Right lobe of liver (tissue), 6 donors: Measurements from ENCODE around the gene NPTX1. TPM values are rescaled to one million over a fixed set of nuclear protein-coding genes. Genes with fewer than 3 reads are reported as not detected.
A peak's percentile ranks its signal among the peaks of the same experiment; 100 is the strongest.

Experiments
- ATAC-seq, 4 donors: fragments of 200-7000 bp; cut with Tn5 transposase; one replicate each; pipeline ENCODE4 v1.9.1; 2020; ENCODE audit warnings: mild to moderate bottlenecking in 4 of 4, moderate library complexity in 4 of 4
- DNase-seq, 3 donors: peaks; one replicate each; pipeline ENCODE4 v3.0.0-alpha.2; 2020
- H3K27ac ChIP-seq, 3 donors: fragments of 200-600 bp; one replicate each; pipeline ENCODE4 v1.8.0; 2022
- H3K27me3 ChIP-seq, 2 donors: fragments of 200-600 bp; one replicate each; pipeline ENCODE4 v1.8.0; 2022
- H3K36me3 ChIP-seq, 4 donors: fragments of 200-600 bp; sonication (generic) in 1 of 4; one replicate each; pipeline versions ENCODE4 v1.5.1 to v1.8.0; 2017 to 2022; ENCODE audit warnings: control low read depth in 1 of 4
- H3K4me1 ChIP-seq, 4 donors: fragments of 200-600 bp; sonication (generic) in 1 of 4; one replicate each; pipeline versions ENCODE4 v1.5.1 to v1.8.0; 2017 to 2022; ENCODE audit warnings: control low read depth in 1 of 4
- H3K4me3 ChIP-seq, 3 donors: fragments of 200-600 bp; one replicate each; pipeline ENCODE4 v1.8.0; 2022
- H3K9me3 ChIP-seq, 4 donors: fragments of 200-600 bp; sonication (generic) in 1 of 4; one replicate each; pipeline versions ENCODE4 v1.5.1 to v1.8.0; 2017 to 2022; ENCODE audit warnings: control low read depth in 1 of 4
- CTCF ChIP-seq, 4 donors: fragments of 200-600 bp in 3 of 4; fragments of 450-650 bp in 1 of 4; IDR thresholded peaks; one replicate each; pipeline versions ENCODE4 v1.5.1 to v1.8.0; 2016 to 2022; ENCODE audit warnings: antibody characterized with exemption in 4 of 4, mild to moderate bottlenecking in 2 of 4
- POLR2A ChIP-seq: fragments of 450-650 bp; IDR thresholded peaks from one replicate; pipeline ENCODE4 v1.6.1; 2017; ENCODE audit warnings: antibody characterized with exemption, mild to moderate bottlenecking
- WGBS: methylation state at CpG from one replicate; pipeline ENCODE4 v1.1.6; 2018; ENCODE audit warnings: low coverage, low lambda C conversion rate; ENCODE audit not compliant: insufficient coverage; ENCODE audit errors: missing lambda C conversion rate; 5-methylcytosine and 5-hydroxymethylcytosine counted together
- intact Hi-C, 2 donors: fragments of 100-400 bp; cut with DNase I; formaldehyde crosslinking; loops; one replicate each; pipeline versions ENCODE4 v1.11.2 to v1.14.1; 2022
- microRNA-seq, 2 donors: library from miRNA; unstranded; fragments of <30 nt; microRNA quantifications; one replicate each; pipeline ENCODE4, GENCODE V29; 2019 to 2020
- small RNA-seq, 2 experiments: library from RNA; depleted of rRNA; stranded (forward); fragments of <200 nt; gene quantifications; one replicate each; pipeline ENCODE3, GENCODE V24; 2016
- total RNA-seq, 6 experiments: library from RNA; depleted of rRNA in 2 of 6; stranded (reverse); fragments of >200 nt in 2 of 6; fragmentation: NEBNext Ultra II Directional in 3 of 6; extraction: Animal tissue kit (Norgen Biotek cat#: 25700) in 3 of 6; gene quantifications; one replicate each; pipeline versions ENCODE4 v1.1.0 to v1.2.4, GENCODE V29; 2016 to 2023
- donor health status: DM: no; HTN: yes; CAD: no.
- donor health status: DM: no; HTN: no; CAD: no.
- donor health status: DM: no; HTN: no; CAD: no.
- donor health status: DM: no; HTN: yes; CAD: no.
- donor health status: DM: no; HTN: yes; CAD: no.

Gene NPTX1
- total RNA-seq, 6 experiments from 2014 or later, result 0.06 TPM; not detected in 5

DNA sequence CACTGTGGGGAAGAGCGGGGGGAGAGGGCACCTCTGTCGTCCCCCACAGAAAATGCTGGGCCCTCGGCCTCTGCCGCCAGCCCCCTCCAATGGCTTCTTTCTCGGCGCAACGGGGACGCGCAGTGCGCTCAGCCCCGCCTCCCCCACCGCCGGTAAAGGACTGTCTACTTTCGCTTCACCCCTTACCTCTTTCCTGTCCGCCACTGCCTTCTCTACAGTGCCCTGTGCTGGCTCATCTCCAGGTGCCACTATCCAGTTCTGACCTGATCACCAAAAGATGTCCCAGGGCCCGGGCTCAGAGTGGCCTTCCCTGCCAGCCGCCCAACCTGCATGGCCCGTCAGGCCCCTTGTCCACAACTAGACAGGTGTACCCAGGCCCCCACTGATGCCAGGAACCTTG lies 54.1 kb downstream of the NPTX1 start:
- Histone ChIP-seq H3K27me3 (no peaks in the 10 kb centered on the region), H3K4me1 (no peaks in the 10 kb centered on the region), H3K9me3 (no peaks in the 10 kb centered on the region), H3K36me3 (peaks cover 0 to 2% (median 0%) of the 10 kb centered on the region in 4 donors), H3K27ac (no peak overlapping the region), H3K4me3 (no peak overlapping the region)
- TF ChIP-seq POLR2A, result no peak
- TF ChIP-seq CTCF (IDR thresholded peaks at IDR 0.05), result no peak
- intact Hi-C loops, result loop anchor here in 1 of 2 donors (5.0 to 10.0 kb wide), 2 partner anchors 153 to 560 kb away; no protein-coding TSS in a partner anchor
- DNase-seq (peak in 2 of 3 donors; percentile 37 to 43), ATAC-seq (no peak)
- 67% methylated on average over 5 of the region's 18 CpGs for WGBS

DNA sequence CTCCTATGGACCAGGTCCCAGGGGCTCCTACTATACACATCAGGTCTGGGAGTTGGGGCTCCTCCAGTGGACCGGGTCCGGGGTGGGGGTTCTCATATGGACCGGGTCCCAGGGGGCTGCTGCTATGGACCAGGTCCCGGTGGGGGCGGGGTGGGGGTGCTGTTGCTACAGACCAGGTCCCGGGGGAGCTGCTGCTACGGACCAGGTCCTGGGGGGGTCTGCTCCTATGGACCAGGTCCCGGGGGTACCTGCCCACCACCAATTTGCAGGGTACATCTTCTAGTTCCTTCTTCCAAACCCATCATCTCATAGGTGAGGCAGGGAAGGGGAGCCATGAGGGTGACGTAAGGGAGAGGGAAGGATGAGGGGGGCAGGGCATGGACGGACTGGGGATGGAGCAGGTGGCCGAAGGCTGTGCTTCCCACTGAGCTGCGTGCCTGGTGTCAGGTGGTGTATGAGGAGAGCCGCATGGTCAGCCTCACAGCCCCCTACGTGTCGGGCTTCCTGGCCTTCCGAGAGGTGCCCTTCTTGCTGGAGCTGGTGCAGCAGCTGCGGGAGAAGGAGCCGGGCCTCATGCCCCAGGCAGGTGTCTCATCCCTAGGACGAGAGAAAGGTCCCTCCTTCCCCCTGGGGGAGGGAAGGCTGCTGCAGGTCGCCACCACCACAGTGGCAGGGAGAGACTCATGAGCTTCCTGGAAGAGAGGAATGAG lies 54.9 kb downstream of the NPTX1 start:
- Histone ChIP-seq H3K4me3 (no peak overlapping the region), H3K27ac (no peak overlapping the region), H3K9me3 (no peaks in the 10 kb centered on the region), H3K36me3 (peaks cover 0 to 2% (median 0%) of the 10 kb centered on the region in 4 donors), H3K27me3 (no peaks in the 10 kb centered on the region), H3K4me1 (peaks cover 0 to 4% (median 0%) of the 10 kb centered on the region in 4 donors)
- TF ChIP-seq POLR2A (no peak), CTCF (IDR thresholded peaks at IDR 0.05) (no peak)
- intact Hi-C loops, result loop anchor here in 1 of 2 donors (5.0 to 10.0 kb wide), 2 partner anchors 153 to 561 kb away; no protein-coding TSS in a partner anchor
- peak in 1 of 3 donors; percentile 43 for DNase-seq
- no peak for ATAC-seq
- 71% methylated on average over 4 of the region's 20 CpGs for WGBS

DNA sequence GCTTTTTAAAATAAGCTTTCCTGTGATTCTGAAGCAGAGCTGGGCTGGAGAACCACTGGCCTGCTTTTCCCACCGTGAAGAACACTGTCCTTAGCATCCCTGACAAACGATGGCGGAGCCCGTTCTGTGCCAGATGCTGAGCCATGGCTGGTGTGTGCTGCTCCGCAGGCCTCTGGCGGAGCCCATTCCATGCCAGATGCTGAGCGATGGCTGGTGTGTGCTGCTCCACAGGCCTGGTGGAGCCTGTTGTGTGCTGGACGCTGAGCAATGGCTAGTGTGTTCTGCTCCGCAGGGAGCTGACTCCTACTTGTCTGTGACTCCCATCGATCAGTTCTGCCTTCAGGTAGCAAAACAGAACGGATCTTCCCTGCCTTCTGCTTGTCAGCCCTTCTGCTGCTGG lies 57.2 kb downstream of the NPTX1 start:
- TF ChIP-seq POLR2A (no peak), CTCF (IDR thresholded peaks at IDR 0.05) (no peak)
- intact Hi-C loops, result no loop called here

DNA sequence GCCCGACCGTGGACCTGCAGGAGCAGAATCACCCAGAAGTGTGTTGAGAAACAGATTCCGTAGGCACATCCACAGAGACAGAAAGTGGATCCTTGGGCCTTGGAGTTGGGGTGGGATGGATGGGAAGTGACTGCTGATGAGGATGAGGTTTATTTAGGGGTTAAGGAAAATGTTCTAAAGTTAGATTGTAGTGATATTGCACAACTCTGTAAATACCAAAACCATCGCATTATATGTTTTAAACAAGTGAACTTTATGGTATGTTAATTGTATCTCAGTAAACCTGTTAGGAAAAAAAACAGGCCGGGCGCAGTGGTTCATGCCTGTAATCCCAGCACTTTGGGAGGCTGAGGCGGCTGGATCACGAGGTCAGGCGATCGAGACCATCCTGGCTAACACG lies 57.8 kb downstream of the NPTX1 start:
- no peaks in the 10 kb centered on the region for H3K27me3 ChIP-seq
- intact Hi-C loops, result no loop called here
- ATAC-seq, result no peak
- TF ChIP-seq POLR2A (no peak), CTCF (IDR thresholded peaks at IDR 0.05) (no peak)
- no peak for DNase-seq
- no peak overlapping the region for H3K4me3 ChIP-seq
- H3K4me1 ChIP-seq, result peaks cover 0 to 13% (median 4%) of the 10 kb centered on the region in 4 donors
- no peaks in the 10 kb centered on the region for H3K9me3 ChIP-seq
- WGBS, result 94% methylated on average over 11 of the region's 11 CpGs
- peaks cover 0 to 2% (median 0%) of the 10 kb centered on the region in 4 donors for H3K36me3 ChIP-seq
- H3K27ac ChIP-seq, result no peak overlapping the region

More for the DNA sequence above, 57.2 kb downstream of the NPTX1 start:
- DNase-seq (no peak), ATAC-seq (no peak)
- peaks cover 0 to 13% (median 4%) of the 10 kb centered on the region in 4 donors for H3K4me1 ChIP-seq
- H3K36me3 ChIP-seq, result peaks cover 0 to 2% (median 0%) of the 10 kb centered on the region in 4 donors
- no peaks in the 10 kb centered on the region for H3K9me3 ChIP-seq
- H3K27me3 ChIP-seq, result no peaks in the 10 kb centered on the region
- no peak overlapping the region for H3K4me3 ChIP-seq
- H3K27ac ChIP-seq, result no peak overlapping the region
- WGBS, result 71% methylated on average over 1 of the region's 11 CpGs

Small RNAs within 50 kb of the gene (microRNA-seq; reads per million reads assigned to microRNA genes)
- gene MIR4730, result 0 reads per million in 2 donors

Small RNAs within 50 kb of the gene (small RNA-seq; reads per million reads assigned to genes)
- 0 reads per million in 2 experiments for gene AC120024.2
- 0 reads per million in 2 experiments for gene AC120024.3
- gene MIR4730, result 0 reads per million in 2 experiments

Other genes starting within 250 kb of the NPTX1 start
- 10 to 100 TPM; 59.1 to 87.7 (median 73.0) TPM for gene RNF213, start 215.8 kb downstream of the NPTX1 start, total RNA-seq
- gene ENDOV, start 61.4 kb downstream of the NPTX1 start, total RNA-seq, result 10 to 100 TPM in 5 of 6 experiments, 1 to 10 TPM in 1; 6.8 to 14.1 (median 11.3) TPM
- gene RPTOR, start 68.2 kb upstream of the NPTX1 start, total RNA-seq, result 10 to 100 TPM; 13.1 to 24.0 (median 15.5) TPM